SK-N-SH (cell line): ENCODE results near the gene ZNF275. TPM values are rescaled to one million over a fixed set of nuclear protein-coding genes. Genes with fewer than 3 reads are reported as not detected.

Experiments used
- CTCF ChIA-PET: fragments of 300-600, 350-600 bp; formaldehyde crosslinking; extraction: SDS; loops from one replicate; lab custom pipeline; 2021; lab: Yijun Ruan, JAX
- POLR2A ChIA-PET: fragments of 350-600 bp; sonication (Branson Sonifier 250); formaldehyde crosslinking; extraction: SDS; loops from one replicate; lab custom pipeline; 2020; ENCODE audit warnings: antibody characterized with exemption, inconsistent platforms; lab: Yijun Ruan, JAX
- DNase-seq: peaks from one replicate; pipeline ENCODE4 v3.0.0; 2012
- H2AFZ ChIP-seq: fragments of 200-600 bp; sonication (generic); 2 replicates; pipeline ENCODE4 v1.8.1; 2016; ENCODE audit warnings: antibody characterized with exemption, mild to moderate bottlenecking, low read depth
- H3F3A ChIP-seq: fragments of 200-600 bp; sonication (generic); replicated peaks from 2 replicates; pipeline ENCODE3; 2016; ENCODE audit warnings: antibody characterized with exemption, mild to moderate bottlenecking; ENCODE audit not compliant: insufficient read depth
- H3K27ac ChIP-seq, 2 experiments: fragments of 200-500 bp in 1 of 2; fragments of 200-600 bp in 1 of 2; sonication (Bioruptor generic) in 1 of 2; sonication (generic), shearing (Covaris generic) in 1 of 2; 2 replicates each; pipeline versions ENCODE4 v1.5.1 to v1.6.1; 2014 to 2016; ENCODE audit warnings: low read depth in 2 of 2, inconsistent platforms in 1 of 2, low read length in 1 of 2, mild to moderate bottlenecking in 1 of 2, mixed read lengths in 1 of 2
- H3K27me3 ChIP-seq: fragments of 200-600 bp; sonication (generic), shearing (Covaris generic); 2 replicates; pipeline ENCODE4 v1.6.1; 2016; ENCODE audit warnings: mixed run types; ENCODE audit not compliant: insufficient read depth
- H3K36me3 ChIP-seq, 2 experiments: fragments of 200-500 bp in 1 of 2; fragments of 200-600 bp in 1 of 2; sonication (Bioruptor generic) in 1 of 2; sonication (generic) in 1 of 2; replicated peaks in 1 of 2; 2 replicates each; pipeline versions ENCODE3 to v1.5.1; 2014 to 2016; ENCODE audit warnings: low read length in 1 of 2, mild to moderate bottlenecking in 1 of 2; ENCODE audit not compliant: insufficient read depth in 2 of 2, control insufficient read depth in 1 of 2
- H3K4me1 ChIP-seq, 2 experiments: fragments of 200-500 bp in 1 of 2; fragments of 200-600 bp in 1 of 2; sonication (Bioruptor generic) in 1 of 2; sonication (generic), shearing (Covaris generic) in 1 of 2; 2 replicates each; pipeline versions ENCODE4 v1.5.1 to v1.6.1; 2014 to 2016; ENCODE audit warnings: low read depth in 1 of 2, low read length in 1 of 2, mixed run types in 1 of 2; ENCODE audit not compliant: insufficient read depth in 2 of 2, control insufficient read depth in 1 of 2
- H3K4me2 ChIP-seq: fragments of 200-600 bp; sonication (generic), shearing (Covaris generic); 2 replicates; pipeline ENCODE4 v1.6.1; 2017; ENCODE audit warnings: mixed run types
- H3K4me3 ChIP-seq, 2 experiments: fragments of 200-500 bp in 1 of 2; fragments of 200-600 bp in 1 of 2; sonication (Bioruptor generic) in 1 of 2; sonication (generic), shearing (Covaris generic) in 1 of 2; 2 replicates each; pipeline versions ENCODE4 v1.5.1 to v1.8.1; 2014 to 2016; ENCODE audit warnings: low read depth in 2 of 2, inconsistent platforms in 1 of 2, low read length in 1 of 2, mild to moderate bottlenecking in 1 of 2, mixed read lengths in 1 of 2, moderate library complexity in 1 of 2
- H3K79me2 ChIP-seq: fragments of 200-600 bp; sonication (generic); 2 replicates; pipeline ENCODE4 v1.8.1; 2017; ENCODE audit warnings: mild to moderate bottlenecking; ENCODE audit not compliant: insufficient read depth
- H3K9ac ChIP-seq: fragments of 200-600 bp; sonication (generic); 2 replicates; pipeline ENCODE4 v1.6.1; 2017; ENCODE audit warnings: mixed run types
- H3K9me2 ChIP-seq: fragments of 200-600 bp; sonication (generic); 2 replicates; pipeline ENCODE4 v1.6.1; 2017; ENCODE audit warnings: mixed run types
- H3K9me3 ChIP-seq: fragments of 200-600 bp; sonication (generic); 2 replicates; pipeline ENCODE4 v1.6.1; 2017; ENCODE audit warnings: mixed run types, mild to moderate bottlenecking, moderate library complexity
- H4K20me1 ChIP-seq: fragments of 200-600 bp; sonication (generic); 2 replicates; pipeline ENCODE4 v1.6.1; 2017; ENCODE audit warnings: mild to moderate bottlenecking, mixed run types; ENCODE audit not compliant: insufficient read depth
- CTCF ChIP-seq: fragments of 200-600 bp; sonication (generic); IDR thresholded peaks from 2 replicates; pipeline ENCODE4 v1.6.1; 2017; ENCODE audit warnings: antibody characterized with exemption, mild to moderate bottlenecking, moderate library complexity
- EZH2phosphoT487 ChIP-seq: fragments of 200-600 bp; sonication (generic); IDR thresholded peaks from 2 replicates; pipeline ENCODE4 v1.6.1; 2017; ENCODE audit warnings: low read depth, mixed run types, mild to moderate bottlenecking, antibody characterized with exemption, moderate library complexity, borderline replicate concordance
- FOSL2 ChIP-seq: IDR thresholded peaks from 2 replicates; pipeline ENCODE4 v1.4.0; 2012; ENCODE audit warnings: low read depth, mild to moderate bottlenecking, moderate library complexity, borderline replicate concordance
- MAX ChIP-seq: IDR thresholded peaks from 2 replicates; pipeline ENCODE4 v1.4.0; 2012; ENCODE audit warnings: low read depth
- POLR2AphosphoS5 ChIP-seq: IDR thresholded peaks from 2 replicates; pipeline ENCODE4 v1.6.1; 2012; ENCODE audit warnings: low read depth, low read length
- RCOR1 ChIP-seq: fragments of 150-350 bp; IDR thresholded peaks from 2 replicates; pipeline ENCODE4 v1.6.1; 2017; ENCODE audit warnings: antibody characterized with exemption, low read length
- TEAD4 ChIP-seq: IDR thresholded peaks from 2 replicates; pipeline ENCODE4 v1.4.0; 2012; ENCODE audit warnings: mild to moderate bottlenecking, borderline replicate concordance; ENCODE audit not compliant: insufficient read depth
- USF2 ChIP-seq: fragments of 150-350 bp; IDR thresholded peaks from 2 replicates; pipeline ENCODE4 v1.6.1; 2017; ENCODE audit warnings: antibody characterized with exemption, low read length, low read depth, borderline replicate concordance
- ZBTB33 ChIP-seq: IDR thresholded peaks from 2 replicates; pipeline ENCODE4 v1.4.0; 2012; ENCODE audit warnings: low read depth, borderline replicate concordance
- WGBS: methylation state at CpG from one replicate; pipeline ENCODE4 v1.1.6; 2017; ENCODE audit warnings: low lambda C conversion rate; 5-methylcytosine and 5-hydroxymethylcytosine counted together
- polyA plus RNA-seq, 3 experiments: library from polyadenylated mRNA; depleted of rRNA; stranded (reverse); fragments of >200 nt; gene quantifications; 2 replicates each; pipeline ENCODE4 v1.2.3, GENCODE V29; 2012

The ZNF275 gene
- polyA plus RNA-seq, 1 of the 3 experiments (the other 2 are of a cell fraction): 4.9 TPM

- Histone ChIP-seq H3K4me2 (no peak overlapping the region), H3K36me3 (no peaks in the 10 kb centered on the region), H3K27me3 (peaks cover 15% of the 10 kb centered on the region), H3K4me3 (no peak overlapping the region), H3K27ac (no peak overlapping the region), H3K79me2 (no peaks in the 10 kb centered on the region), H2AFZ (no peak overlapping the region), H3K9me3 (no peaks in the 10 kb centered on the region), H3F3A (no peaks in the 10 kb centered on the region), H3K9ac (no peak overlapping the region), H4K20me1 (no peaks in the 10 kb centered on the region), H3K4me1 (no peaks in the 10 kb centered on the region), H3K9me2 (no peaks in the 10 kb centered on the region)
- WGBS: 25% methylated on average over 3 of the region's 3 CpGs
- no peak for DNase-seq
- TF ChIP-seq RCOR1 (no peak), MAX (no peak)
- CTCF ChIA-PET: interaction anchor here (1.2 kb wide), 1 partner anchor 11 kb away, joined by 3 read pairs; no protein-coding TSS in a partner anchor
- POLR2A ChIA-PET: no interaction called here
These were observed 37.3 kb downstream of the ZNF275 start for GRCh38 chrX:153371256-153371655.

- no peaks in the 10 kb centered on the region for H3K79me2 ChIP-seq
- H3K9me3 ChIP-seq: no peaks in the 10 kb centered on the region
- H3K9ac ChIP-seq: no peak overlapping the region
- no peak for DNase-seq
- ChIA-PET CTCF (interaction anchor here (1.1 kb wide), 1 partner anchor 340 kb away, joined by 3 read pairs; no protein-coding TSS in a partner anchor), POLR2A (no interaction called here)
- H2AFZ ChIP-seq: no peak overlapping the region
- H3K4me2 ChIP-seq: no peak overlapping the region
- H3K27ac ChIP-seq: no peak overlapping the region
- TF ChIP-seq POLR2AphosphoS5 (no peak), ZBTB33 (no peak), USF2 (no peak), CTCF (no peak), FOSL2 (no peak), TEAD4 (no peak), EZH2phosphoT487 (no peak)
- no peaks in the 10 kb centered on the region for H3K36me3 ChIP-seq
- H4K20me1 ChIP-seq: no peaks in the 10 kb centered on the region
- H3K4me1 ChIP-seq: no peaks in the 10 kb centered on the region
- no peak overlapping the region for H3K4me3 ChIP-seq
- H3F3A ChIP-seq: no peaks in the 10 kb centered on the region
- no peaks in the 10 kb centered on the region for H3K9me2 ChIP-seq
- peaks cover 15% of the 10 kb centered on the region for H3K27me3 ChIP-seq
These were observed 39.0 kb downstream of the ZNF275 start for GRCh38 chrX:153372949-153373348.
